ENCODE measurements around the gene FAM187B.

Gene FAM187B

GRCh38 chr19:35256566-35256965 lies 28.0 kb upstream of the FAM187B start:
- no peak overlapping the region for H3K27ac Mint-ChIP-seq
- H3K4me3 Mint-ChIP-seq = no peak overlapping the region
- H3K9me3 Mint-ChIP-seq = no peaks in the 10 kb centered on the region
- peaks cover 6% of the 10 kb centered on the region for H3K27me3 Mint-ChIP-seq (ENCODE audit: low read depth, poor library complexity)
- H3K4me1 Mint-ChIP-seq = peaks cover 42% of the 10 kb centered on the region
- no peak for DNase-seq
- H3K36me3 Mint-ChIP-seq (ENCODE audit: low read depth) = peaks cover 40% of the 10 kb centered on the region
- TF ChIP-seq, protein P1, sequence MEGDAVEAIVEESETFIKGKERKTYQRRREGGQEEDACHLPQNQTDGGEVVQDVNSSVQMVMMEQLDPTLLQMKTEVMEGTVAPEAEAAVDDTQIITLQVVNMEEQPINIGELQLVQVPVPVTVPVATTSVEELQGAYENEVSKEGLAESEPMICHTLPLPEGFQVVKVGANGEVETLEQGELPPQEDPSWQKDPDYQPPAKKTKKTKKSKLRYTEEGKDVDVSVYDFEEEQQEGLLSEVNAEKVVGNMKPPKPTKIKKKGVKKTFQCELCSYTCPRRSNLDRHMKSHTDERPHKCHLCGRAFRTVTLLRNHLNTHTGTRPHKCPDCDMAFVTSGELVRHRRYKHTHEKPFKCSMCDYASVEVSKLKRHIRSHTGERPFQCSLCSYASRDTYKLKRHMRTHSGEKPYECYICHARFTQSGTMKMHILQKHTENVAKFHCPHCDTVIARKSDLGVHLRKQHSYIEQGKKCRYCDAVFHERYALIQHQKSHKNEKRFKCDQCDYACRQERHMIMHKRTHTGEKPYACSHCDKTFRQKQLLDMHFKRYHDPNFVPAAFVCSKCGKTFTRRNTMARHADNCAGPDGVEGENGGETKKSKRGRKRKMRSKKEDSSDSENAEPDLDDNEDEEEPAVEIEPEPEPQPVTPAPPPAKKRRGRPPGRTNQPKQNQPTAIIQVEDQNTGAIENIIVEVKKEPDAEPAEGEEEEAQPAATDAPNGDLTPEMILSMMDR (IDR thresholded peaks at IDR 0.05) = no peak

- no peak overlapping the region for H3K27ac Mint-ChIP-seq
- H3K27me3 Mint-ChIP-seq (ENCODE audit: low read depth, poor library complexity) = peaks cover 13% of the 10 kb centered on the region
- H3K4me1 Mint-ChIP-seq = peaks cover 42% of the 10 kb centered on the region
These were observed 26.1 kb upstream of the FAM187B start for GRCh38 chr19:35254341-35255297.

DNA sequence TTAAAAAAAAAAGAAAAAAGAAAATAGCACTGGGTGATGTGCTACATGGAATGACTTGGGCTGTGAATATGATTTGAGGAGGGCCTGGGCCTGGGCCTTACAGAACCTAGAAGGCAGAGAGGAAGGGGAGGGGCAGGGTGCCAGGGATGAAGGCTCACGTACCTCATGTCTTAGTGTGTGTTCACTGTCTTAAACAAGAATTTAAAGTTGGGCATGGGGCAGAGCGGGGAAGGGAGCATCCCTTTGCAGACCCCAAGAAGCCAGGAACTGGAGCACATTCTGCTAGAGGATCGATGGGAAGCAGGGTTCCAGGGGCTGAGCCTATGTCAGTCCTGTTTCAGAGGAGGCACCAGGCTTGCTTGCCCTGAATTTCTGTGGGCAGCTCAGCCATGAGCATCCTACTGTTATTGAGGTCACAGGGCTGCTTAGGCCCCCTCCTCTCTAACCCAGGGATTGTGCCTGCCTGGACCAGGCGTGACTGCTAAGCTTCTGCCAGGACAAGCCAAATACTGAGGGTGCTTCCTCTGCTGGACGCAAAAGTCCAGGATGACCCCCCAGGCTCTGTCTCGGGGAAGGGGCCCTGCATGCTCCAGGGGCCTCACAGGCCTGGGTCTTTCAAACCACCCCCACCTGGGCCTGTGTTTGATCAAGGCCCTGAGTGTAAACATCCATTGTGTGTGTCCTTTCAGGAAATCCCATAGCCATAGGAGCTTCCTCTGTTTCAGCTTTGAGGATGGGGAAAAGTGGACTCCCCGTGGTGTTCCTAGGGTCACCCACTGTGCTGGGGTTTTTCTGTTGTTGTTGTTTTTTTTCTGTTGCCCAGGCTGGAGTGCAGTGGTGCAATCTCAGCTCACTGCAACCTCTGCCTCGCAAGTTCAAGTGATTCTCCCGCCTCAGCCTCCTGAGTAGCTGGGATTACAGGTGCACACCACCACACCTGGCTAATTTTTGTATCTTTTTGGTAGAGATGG lies 25.1 kb upstream of the FAM187B start:
- Mint-ChIP-seq H3K36me3 (ENCODE audit: low read depth) (peaks cover 48% of the 10 kb centered on the region), H3K27me3 (ENCODE audit: low read depth, poor library complexity) (peaks cover 21% of the 10 kb centered on the region), H3K27ac (no peak overlapping the region), H3K4me3 (no peak overlapping the region), H3K4me1 (peaks cover 45% of the 10 kb centered on the region), H3K9me3 (no peaks in the 10 kb centered on the region)
- no peak for DNase-seq
- TF ChIP-seq, protein P1 (IDR thresholded peaks at IDR 0.05) = no peak

More at GRCh38 chr19:35254341-35255297, 26.1 kb upstream of the FAM187B start:
- H3K9me3 Mint-ChIP-seq = no peaks in the 10 kb centered on the region
- no peak for DNase-seq
- TF ChIP-seq, protein P1 (IDR thresholded peaks at IDR 0.05) = no peak
- no peak overlapping the region for H3K4me3 Mint-ChIP-seq
- H3K36me3 Mint-ChIP-seq (ENCODE audit: low read depth) = peaks cover 41% of the 10 kb centered on the region

DNA sequence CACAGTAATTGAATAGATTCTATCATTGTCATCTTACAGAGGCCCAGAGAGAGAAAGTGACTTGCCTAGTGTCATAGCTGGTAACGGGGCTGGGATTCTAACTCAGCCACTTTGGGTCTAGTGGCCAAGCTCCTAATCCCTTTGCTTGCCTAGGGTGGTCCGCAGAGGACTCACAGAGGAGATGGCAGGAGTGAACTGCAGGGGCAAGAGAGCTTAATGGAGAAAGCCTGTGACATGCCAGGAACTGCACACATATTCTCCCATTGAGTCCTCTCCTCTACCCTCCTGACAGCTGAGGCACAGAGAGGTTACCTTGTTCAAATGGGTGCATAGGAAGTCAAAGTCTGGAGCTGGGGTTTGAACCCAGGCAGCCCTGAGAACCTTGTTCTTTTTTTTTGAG lies 22.9 kb upstream of the FAM187B start:
- H3K9me3 Mint-ChIP-seq = peaks cover 2% of the 10 kb centered on the region
- H3K36me3 Mint-ChIP-seq (ENCODE audit: low read depth) = peaks cover 48% of the 10 kb centered on the region
- TF ChIP-seq, protein P1 (IDR thresholded peaks at IDR 0.05) = no peak
- no peak overlapping the region for H3K27ac Mint-ChIP-seq
- DNase-seq = no peak
- H3K27me3 Mint-ChIP-seq (ENCODE audit: low read depth, poor library complexity) = peaks cover 29% of the 10 kb centered on the region
- H3K4me3 Mint-ChIP-seq = no peak overlapping the region
- H3K4me1 Mint-ChIP-seq = peaks cover 32% of the 10 kb centered on the region

GRCh38 chr19:35249848-35250711 lies 21.5 kb upstream of the FAM187B start:
- H3K36me3 Mint-ChIP-seq (ENCODE audit: low read depth) = peaks cover 40% of the 10 kb centered on the region
- DNase-seq = no peak
- peaks cover 30% of the 10 kb centered on the region for H3K4me1 Mint-ChIP-seq
- TF ChIP-seq, protein P1 (IDR thresholded peaks at IDR 0.05) = no peak
- peaks cover 31% of the 10 kb centered on the region for H3K27me3 Mint-ChIP-seq (ENCODE audit: low read depth, poor library complexity)
- H3K9me3 Mint-ChIP-seq = peaks cover 11% of the 10 kb centered on the region
- H3K4me3 Mint-ChIP-seq = peak overlapping the region; percentile 95
- H3K27ac Mint-ChIP-seq = no peak overlapping the region

All from nephron progenitor cell (in vitro differentiated cells).